Panc1 (cell line): Measurements from ENCODE around the gene CACNA1B. TPM values are rescaled to one million over a fixed set of nuclear protein-coding genes. Genes with fewer than 3 reads are reported as not detected.

Experiments used
- ATAC-seq: fragments of 200-7000 bp; cut with Tn5 transposase; 2 replicates; pipeline ENCODE4 v1.9.1; 2020; ENCODE audit warnings: mild to moderate bottlenecking, moderate library complexity
- BruUV-seq: library from RNA; stranded (reverse); fragments of 400-500 nt; replicated peaks from 2 replicates; lab custom pipeline; 2021; lab: Mats Ljungman, UMichigan
- CTCF ChIA-PET: fragments of 300-600 bp; sonication (Branson Sonifier 250); formaldehyde crosslinking; loops from one replicate; lab custom pipeline; 2022; ENCODE audit warnings: antibody characterized with exemption; lab: Charles Lee
- POLR2A ChIA-PET: fragments of 300-600 bp; sonication (Branson Sonifier 250); formaldehyde crosslinking; loops from one replicate; lab custom pipeline; 2022; ENCODE audit warnings: antibody characterized with exemption; lab: Charles Lee
- DNase-seq: peaks from one replicate; pipeline ENCODE4 v3.0.0-alpha.2; 2010; ENCODE audit warnings: low read depth, low spot score
- H3K27ac ChIP-seq: 2 replicates; pipeline ENCODE4 v1.5.1; 2011; ENCODE audit warnings: mild to moderate bottlenecking, low read length, inconsistent platforms
- H3K27me3 ChIP-seq: fragments of 200-500 bp; sonication (Bioruptor generic); 2 replicates; pipeline ENCODE4 v1.6.0; 2014; ENCODE audit warnings: low read length, inconsistent platforms; ENCODE audit not compliant: control insufficient read depth, insufficient read depth
- H3K36me3 ChIP-seq: fragments of 200-500 bp; sonication (Bioruptor generic); 2 replicates; pipeline ENCODE4 v1.5.1; 2014; ENCODE audit warnings: inconsistent platforms, mild to moderate bottlenecking, low read length, moderate library complexity; ENCODE audit not compliant: control insufficient read depth, insufficient read depth
- H3K4me1 ChIP-seq: 2 replicates; pipeline ENCODE4 v1.5.1; 2011; ENCODE audit warnings: inconsistent platforms, mild to moderate bottlenecking, low read length, moderate library complexity; ENCODE audit not compliant: control insufficient read depth, insufficient read depth
- H3K4me3 ChIP-seq, 2 experiments: 2 replicates each; pipeline ENCODE4 v1.5.1; 2011 to 2012; ENCODE audit warnings: low read depth in 2 of 2, low read length in 2 of 2, mild to moderate bottlenecking in 2 of 2, inconsistent platforms in 1 of 2, moderate library complexity in 1 of 2
- H3K9me3 ChIP-seq: fragments of 200-500 bp; sonication (Bioruptor generic); 2 replicates; pipeline ENCODE4 v1.5.1; 2014; ENCODE audit warnings: low read depth, mild to moderate bottlenecking, inconsistent platforms, low read length, moderate library complexity; ENCODE audit not compliant: control insufficient read depth, insufficient read depth
- POLR2AphosphoS5 ChIP-seq: IDR thresholded peaks from 2 replicates; pipeline ENCODE4 v1.6.1; 2012; ENCODE audit warnings: mild to moderate bottlenecking, low read depth, low read length, moderate library complexity
- SIN3A ChIP-seq: IDR thresholded peaks from 2 replicates; pipeline ENCODE4 v1.6.1; 2012; ENCODE audit warnings: low read depth, mild to moderate bottlenecking, low read length, moderate library complexity, borderline replicate concordance; ENCODE audit not compliant: insufficient read depth
- TCF7L2 ChIP-seq: IDR thresholded peaks from 2 replicates; pipeline ENCODE4 v1.6.1; 2011; ENCODE audit warnings: mild to moderate bottlenecking, low read depth, low read length, inconsistent platforms
- in situ Hi-C: cut with HindIII; loops from 2 replicates; pipeline ENCODE4 v1.10.0; 2016; ENCODE audit warnings: low sequenced_read_pairs, low pct_unique_long_range_greater_than_20kb
- intact Hi-C: fragments of 100-400 bp; cut with micrococcal nuclease; formaldehyde crosslinking; loops from one replicate; pipeline ENCODE4 v1.10.0; 2022; ENCODE audit not compliant: unreplicated experiment
- total RNA-seq: library from RNA; stranded (reverse); gene quantifications from one replicate; pipeline ENCODE4 v1.2.1, GENCODE V29; 2021; ENCODE audit not compliant: unreplicated experiment
- TF ChIP-seq, protein P1 (sequence below): fragments of 450-650 bp; IDR thresholded peaks from 2 replicates; pipeline ENCODE4 v1.5.1; 2017; ENCODE audit warnings: mild to moderate bottlenecking
- TF ChIP-seq, protein P2 (sequence below), 2 experiments: IDR thresholded peaks; 2 replicates each; pipeline ENCODE4 v1.6.1; 2011 to 2012; ENCODE audit warnings: low read depth in 2 of 2, control low read depth in 1 of 2, low read length in 1 of 2, mild to moderate bottlenecking in 1 of 2, moderate library complexity in 1 of 2; ENCODE audit not compliant: insufficient read depth in 1 of 2

The CACNA1B gene
- total RNA-seq, 1 experiment from 2014 or later = 0.49 TPM

DNA sequence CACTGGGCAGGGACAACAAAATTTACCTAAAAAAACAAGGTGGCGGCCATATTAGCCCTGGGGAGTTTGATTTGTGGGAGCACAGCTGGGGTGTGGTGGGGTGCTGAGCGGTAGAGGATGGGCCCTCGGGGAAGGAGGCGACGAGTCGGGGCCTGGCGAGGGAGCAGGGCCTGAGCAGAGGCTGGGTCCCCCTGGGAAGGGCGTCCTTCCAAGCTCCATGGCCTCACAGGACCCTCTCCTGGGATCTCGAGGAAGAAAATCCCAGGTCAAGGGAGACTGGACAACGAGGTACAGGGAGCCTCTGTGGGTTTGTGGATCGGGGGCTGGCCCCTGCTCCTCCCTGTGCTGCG, 165.5 kb downstream of the CACNA1B start:
- Histone ChIP-seq H3K27me3 (no peaks in the 10 kb centered on the region), H3K4me3 (no peak overlapping the region), H3K27ac (no peak overlapping the region), H3K4me1 (no peaks in the 10 kb centered on the region), H3K36me3 (no peaks in the 10 kb centered on the region), H3K9me3 (no peaks in the 10 kb centered on the region)
- ChIA-PET POLR2A (no interaction called here), CTCF (no interaction called here)
- DNase-seq (no peak), ATAC-seq (no peak)
- BruUV-seq = no TSS peak
- in situ Hi-C loops (no loop called here), intact Hi-C loops (no loop called here)
- TF ChIP-seq POLR2AphosphoS5 = no peak
- no peak for TF ChIP-seq SIN3A
- TF ChIP-seq, protein P1, sequence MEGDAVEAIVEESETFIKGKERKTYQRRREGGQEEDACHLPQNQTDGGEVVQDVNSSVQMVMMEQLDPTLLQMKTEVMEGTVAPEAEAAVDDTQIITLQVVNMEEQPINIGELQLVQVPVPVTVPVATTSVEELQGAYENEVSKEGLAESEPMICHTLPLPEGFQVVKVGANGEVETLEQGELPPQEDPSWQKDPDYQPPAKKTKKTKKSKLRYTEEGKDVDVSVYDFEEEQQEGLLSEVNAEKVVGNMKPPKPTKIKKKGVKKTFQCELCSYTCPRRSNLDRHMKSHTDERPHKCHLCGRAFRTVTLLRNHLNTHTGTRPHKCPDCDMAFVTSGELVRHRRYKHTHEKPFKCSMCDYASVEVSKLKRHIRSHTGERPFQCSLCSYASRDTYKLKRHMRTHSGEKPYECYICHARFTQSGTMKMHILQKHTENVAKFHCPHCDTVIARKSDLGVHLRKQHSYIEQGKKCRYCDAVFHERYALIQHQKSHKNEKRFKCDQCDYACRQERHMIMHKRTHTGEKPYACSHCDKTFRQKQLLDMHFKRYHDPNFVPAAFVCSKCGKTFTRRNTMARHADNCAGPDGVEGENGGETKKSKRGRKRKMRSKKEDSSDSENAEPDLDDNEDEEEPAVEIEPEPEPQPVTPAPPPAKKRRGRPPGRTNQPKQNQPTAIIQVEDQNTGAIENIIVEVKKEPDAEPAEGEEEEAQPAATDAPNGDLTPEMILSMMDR = no peak
- no peak for TF ChIP-seq TCF7L2
- TF ChIP-seq, protein P2, sequence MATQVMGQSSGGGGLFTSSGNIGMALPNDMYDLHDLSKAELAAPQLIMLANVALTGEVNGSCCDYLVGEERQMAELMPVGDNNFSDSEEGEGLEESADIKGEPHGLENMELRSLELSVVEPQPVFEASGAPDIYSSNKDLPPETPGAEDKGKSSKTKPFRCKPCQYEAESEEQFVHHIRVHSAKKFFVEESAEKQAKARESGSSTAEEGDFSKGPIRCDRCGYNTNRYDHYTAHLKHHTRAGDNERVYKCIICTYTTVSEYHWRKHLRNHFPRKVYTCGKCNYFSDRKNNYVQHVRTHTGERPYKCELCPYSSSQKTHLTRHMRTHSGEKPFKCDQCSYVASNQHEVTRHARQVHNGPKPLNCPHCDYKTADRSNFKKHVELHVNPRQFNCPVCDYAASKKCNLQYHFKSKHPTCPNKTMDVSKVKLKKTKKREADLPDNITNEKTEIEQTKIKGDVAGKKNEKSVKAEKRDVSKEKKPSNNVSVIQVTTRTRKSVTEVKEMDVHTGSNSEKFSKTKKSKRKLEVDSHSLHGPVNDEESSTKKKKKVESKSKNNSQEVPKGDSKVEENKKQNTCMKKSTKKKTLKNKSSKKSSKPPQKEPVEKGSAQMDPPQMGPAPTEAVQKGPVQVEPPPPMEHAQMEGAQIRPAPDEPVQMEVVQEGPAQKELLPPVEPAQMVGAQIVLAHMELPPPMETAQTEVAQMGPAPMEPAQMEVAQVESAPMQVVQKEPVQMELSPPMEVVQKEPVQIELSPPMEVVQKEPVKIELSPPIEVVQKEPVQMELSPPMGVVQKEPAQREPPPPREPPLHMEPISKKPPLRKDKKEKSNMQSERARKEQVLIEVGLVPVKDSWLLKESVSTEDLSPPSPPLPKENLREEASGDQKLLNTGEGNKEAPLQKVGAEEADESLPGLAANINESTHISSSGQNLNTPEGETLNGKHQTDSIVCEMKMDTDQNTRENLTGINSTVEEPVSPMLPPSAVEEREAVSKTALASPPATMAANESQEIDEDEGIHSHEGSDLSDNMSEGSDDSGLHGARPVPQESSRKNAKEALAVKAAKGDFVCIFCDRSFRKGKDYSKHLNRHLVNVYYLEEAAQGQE (IDR thresholded peaks at IDR 0.05; ENCODE audit: insufficient read depth in 1 of 2, low read depth in 2 of 2, low read length in 1 of 2) = no peak

DNA sequence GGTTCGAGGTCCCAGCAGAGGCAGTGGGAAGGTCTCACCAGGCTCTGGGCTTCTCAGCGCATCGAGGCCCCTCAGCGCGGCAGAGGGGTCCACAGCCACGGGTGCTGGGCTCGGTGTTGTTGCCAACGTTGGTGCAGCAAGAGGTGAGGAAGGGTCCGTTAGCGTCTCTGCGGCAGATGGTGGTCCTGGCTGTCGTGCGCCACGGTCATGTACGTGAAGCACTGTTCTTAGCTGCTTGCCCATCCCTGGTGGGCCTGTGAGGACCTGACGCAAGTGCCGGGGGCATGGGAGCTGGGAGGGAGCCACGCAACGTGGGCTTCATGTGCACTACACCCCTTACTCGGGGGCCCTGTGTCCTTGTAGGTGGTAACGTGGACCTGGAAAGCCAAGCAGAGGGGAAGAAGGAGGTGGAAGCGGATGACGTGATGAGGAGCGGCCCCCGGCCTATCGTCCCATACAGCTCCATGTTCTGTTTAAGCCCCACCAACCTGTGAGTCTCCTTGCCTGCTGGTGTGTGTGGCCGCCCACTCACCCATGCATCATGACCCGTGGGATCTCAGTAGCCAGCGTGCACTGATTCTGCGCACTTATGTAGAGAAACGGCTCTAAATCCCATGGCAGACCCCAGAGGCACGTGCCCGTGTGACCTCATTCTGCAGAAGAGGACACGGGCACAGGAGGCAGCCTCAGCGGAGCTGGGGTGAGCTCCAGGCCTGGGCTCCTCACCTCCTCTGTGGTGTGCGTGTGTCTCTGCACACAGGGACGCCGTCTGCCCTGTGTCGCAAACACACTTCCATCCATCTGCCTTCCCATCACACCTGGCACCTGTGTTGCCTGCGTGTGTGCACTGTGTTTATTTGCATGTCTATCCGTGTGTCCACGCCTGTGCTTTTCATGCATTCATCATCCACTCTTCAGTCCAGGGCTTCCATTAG, 166.1 kb downstream of the CACNA1B start:
- CTCF ChIA-PET = no interaction called here
- no peak for DNase-seq
- Histone ChIP-seq H3K4me1 (no peaks in the 10 kb centered on the region), H3K4me3 (no peak overlapping the region), H3K36me3 (no peaks in the 10 kb centered on the region), H3K27me3 (no peaks in the 10 kb centered on the region), H3K9me3 (no peaks in the 10 kb centered on the region), H3K27ac (no peak overlapping the region)
- intact Hi-C loops (no loop called here), in situ Hi-C loops (no loop called here)
- POLR2A ChIA-PET = no interaction called here
- TF ChIP-seq, protein P1 = no peak
- TF ChIP-seq POLR2AphosphoS5 (no peak), TCF7L2 (no peak), SIN3A (no peak)
- TF ChIP-seq, protein P2 (IDR thresholded peaks at IDR 0.05; ENCODE audit: insufficient read depth in 1 of 2, low read depth in 2 of 2, low read length in 1 of 2) = no peak
- no TSS peak for BruUV-seq
- no peak for ATAC-seq
